SKM-1 treated with dmso at 0.1 percent for 144 hours (cell line): ENCODE results near the gene RECQL5.

ENCODE experiments used
- DNase-seq: peaks from one replicate; lab custom pipeline; 2025; ENCODE audit not compliant: unreplicated experiment; lab: John Stamatoyannopoulos, UW

The RECQL5 gene

DNA sequence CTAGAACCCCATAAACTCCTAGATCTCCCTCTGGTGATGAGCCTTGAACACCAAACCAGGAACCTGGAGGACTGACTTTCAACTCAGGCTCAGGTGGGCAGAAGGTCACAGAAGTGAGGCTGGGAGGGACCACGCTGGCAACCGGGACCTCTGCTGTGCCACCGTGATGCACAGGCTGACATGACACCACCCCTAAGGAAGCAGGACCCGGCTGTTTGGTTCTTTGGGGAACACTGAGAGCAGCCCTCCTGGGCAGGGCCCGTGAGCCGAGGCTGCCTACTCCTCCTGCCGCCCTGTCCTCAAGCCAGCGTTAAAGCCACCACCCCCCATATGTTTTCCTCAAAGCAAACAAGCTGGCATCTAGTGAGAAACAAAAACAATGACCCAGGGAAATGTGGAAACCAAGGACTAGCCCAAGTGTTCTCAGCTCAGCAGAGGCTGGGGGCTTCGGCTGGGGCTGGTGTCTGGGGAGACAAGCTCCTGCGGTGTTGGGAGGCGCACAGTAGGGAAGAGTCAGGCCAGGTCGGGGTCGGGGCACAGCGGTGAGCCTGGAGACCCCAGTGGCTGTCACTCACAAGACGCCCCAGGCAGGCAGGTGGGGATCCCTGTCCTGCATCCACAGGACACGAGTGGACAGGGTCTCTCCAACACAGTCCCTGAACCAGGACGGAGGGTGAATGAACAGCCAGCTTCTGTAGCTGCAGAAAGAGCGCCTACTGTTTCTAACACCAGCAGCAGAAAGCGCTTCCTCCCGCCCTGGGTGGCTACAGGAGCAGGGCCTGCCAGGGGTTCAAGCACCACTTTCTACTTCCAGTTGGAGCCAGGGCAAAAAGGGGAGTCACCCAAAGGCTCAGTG lies 32.0 kb downstream of the RECQL5 start:
- DNase-seq: no peak

GRCh38 chr17:75634376-75634740 lies 32.6 kb downstream of the RECQL5 start:
- no peak for DNase-seq

DNA sequence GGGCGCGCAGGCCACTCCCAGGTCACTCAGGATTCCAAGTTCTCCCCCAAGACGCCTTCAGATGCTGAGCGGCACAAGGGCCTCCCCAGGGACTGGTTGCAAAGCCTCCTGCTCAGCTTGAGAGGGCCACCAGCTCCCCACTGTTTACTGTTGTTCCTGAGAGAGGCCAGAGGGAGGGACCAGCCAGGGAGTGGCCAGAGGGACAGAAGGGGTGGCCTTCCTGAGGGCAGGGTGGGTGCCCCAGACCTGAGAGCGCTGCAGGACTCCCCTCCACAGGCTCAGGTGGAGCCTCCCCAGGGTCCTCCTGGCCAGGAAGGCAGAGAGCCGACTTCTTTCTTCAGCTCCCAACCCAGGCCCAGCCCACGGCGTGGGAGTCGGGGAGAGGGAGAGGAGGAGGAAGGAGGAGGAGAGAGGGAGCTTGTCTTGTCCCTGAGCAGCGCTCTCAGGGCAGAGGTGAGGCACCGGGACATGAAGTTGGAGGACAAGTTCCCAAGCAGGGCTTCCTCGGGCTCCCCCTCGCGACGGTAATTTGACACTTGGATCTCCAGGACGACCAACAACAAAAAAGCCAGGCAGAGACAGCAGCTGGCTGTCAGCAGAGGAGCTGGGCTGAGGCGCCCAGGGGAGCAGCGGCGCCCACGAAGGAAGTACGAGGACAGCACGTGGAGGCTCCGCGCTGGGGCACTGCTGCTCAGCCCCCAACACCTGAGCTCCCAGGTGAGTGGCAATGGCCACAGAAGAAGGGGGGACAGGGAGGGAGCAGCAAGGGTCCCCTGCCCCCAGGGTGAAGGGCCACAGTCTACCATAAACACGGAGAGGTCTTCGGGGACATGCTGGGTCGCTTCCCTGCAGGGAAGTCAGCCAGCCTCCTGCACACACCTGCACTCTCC lies 33.2 kb downstream of the RECQL5 start:
- DNase-seq: peak; percentile 70

GRCh38 chr17:75632863-75633485 lies 34.0 kb downstream of the RECQL5 start, which contains the start of gene SMIM5:
Gene SMIM5 (plus strand): TSS chr17:75633434. CDS start chr17:75640202, 6,768 bp downstream.
- DNase-seq: peak; percentile 68

GRCh38 chr17:75632428-75632827 lies 34.5 kb downstream of the RECQL5 start:
- DNase-seq: no peak

- DNase-seq: no peak
Measured at GRCh38 chr17:75631353-75631752, 35.6 kb downstream of the RECQL5 start.

DNA sequence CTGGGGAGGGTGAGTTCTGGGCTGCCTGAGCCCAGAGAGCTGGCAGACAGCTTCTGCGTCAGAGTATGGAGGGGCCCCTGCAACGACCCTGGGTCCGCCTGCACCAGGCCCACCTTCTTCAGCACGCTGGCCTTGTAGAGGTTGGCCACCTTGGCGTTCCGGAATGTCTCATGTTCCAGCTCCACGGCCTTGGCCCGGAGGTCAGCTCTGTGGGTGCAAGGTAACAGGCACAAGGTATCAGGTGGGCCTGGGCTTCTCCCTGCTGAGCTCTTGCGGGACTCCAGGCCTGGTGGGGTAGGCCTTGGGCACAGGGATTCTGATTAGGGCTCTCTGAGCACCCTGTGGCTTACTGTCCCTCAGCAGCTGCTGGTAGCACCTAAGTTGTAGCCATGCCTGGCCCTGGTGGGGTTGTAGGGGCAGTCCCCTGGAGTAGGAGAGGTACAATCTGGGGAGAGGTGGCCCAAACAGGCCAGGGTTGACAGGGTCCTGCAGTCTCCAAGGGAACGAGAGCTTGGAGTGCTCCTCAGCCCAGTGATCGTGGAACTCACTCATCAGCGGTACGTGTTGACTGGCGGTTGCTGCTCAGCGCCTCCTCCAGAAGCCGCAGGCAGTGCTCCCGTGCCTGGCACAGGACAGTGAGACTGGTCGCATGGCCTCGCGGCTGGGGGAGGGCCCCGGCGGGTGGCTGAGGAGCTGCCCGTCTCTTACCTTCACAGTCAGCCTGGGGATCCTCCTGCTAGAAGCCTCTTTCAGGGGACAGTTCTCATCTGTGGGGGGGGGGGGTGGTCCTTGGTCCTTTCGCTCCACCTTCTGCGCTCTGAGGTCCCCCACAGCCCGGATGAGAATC lies 36.7 kb downstream of the RECQL5 start:
- DNase-seq: no peak

- DNase-seq: no peak
Measured at GRCh38 chr17:75629157-75629556, 37.8 kb downstream of the RECQL5 start.

- no peak for DNase-seq
Measured at GRCh38 chr17:75628425-75628824, 38.5 kb downstream of the RECQL5 start.

- DNase-seq: no peak
Measured at GRCh38 chr17:75627094-75627493, 39.9 kb downstream of the RECQL5 start.

- DNase-seq: no peak
Measured at GRCh38 chr17:75626496-75627038, 40.4 kb downstream of the RECQL5 start.

- DNase-seq: peak; percentile 8
Measured at GRCh38 chr17:75625813-75626486, 41.0 kb downstream of the RECQL5 start.

DNA sequence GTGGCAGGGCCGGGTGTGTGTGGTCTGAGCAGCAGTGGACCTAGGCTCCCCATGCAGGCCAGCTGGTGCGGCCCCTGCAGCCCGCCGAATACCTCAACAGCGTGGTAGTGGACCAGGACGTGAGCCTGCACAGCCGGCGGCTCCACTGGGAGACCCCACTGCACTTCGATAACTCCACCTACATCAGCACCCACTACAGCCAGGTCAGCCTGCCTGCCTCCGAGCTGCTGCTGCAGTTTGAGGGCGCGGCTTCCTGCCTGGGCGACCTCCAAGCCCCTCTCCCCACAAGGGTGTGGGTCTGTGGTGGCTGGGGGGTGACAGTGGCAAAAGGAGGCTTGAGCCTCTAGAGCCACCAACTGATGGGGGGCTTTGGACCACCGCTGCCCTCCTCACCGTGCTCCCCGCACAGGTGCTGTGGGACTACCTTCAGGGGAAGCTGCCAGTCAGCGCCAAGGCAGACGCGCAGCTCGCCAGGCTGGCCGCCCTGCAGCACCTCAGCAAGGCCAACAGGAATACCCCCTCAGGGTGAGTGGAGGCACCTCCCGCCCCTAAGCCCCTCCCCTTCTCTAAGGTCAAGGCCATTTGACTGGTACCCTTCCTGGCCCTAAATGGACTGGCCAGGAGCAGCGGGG lies 42.1 kb downstream of the RECQL5 start:
- no peak for DNase-seq

DNA sequence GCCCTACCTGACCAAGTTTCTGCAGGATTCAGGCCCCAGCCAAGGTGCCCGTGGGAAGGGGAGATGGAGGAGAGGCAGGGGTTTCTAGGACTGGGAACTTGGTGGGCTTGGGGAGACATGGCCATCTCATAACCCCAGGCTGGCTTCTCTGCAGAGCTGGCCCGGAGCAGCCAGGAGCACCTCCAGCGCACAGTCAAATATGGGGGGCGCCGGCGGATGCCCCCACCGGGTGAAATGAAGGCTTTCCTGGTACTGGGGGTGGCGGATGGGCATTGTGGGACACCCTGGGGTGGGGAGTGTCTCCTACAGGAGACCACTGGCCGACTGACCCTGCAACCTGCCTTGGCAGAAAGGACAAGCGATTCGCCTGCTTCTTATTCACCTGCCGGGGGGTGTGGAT lies 42.9 kb downstream of the RECQL5 start:
- DNase-seq: no peak

DNA sequence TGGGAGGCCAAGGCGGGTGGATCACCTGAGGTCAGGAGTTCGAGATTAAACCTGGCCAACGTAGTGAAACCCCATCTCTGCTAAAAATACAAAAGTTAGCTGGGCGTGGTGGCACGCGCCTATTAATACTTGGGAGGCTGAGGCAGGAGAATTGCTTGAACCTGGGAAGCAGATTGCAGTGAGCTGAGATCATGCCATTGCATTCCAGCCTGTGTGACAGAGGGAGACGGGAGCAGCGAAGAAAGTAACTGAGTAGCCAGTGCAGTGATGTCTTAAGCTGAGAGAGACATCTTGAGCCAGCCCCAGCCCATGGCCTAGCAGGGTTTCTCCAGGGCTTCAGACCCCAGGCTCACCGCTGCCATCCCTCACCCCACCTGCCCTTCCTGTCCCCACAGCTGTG lies 43.6 kb downstream of the RECQL5 start:
- no peak for DNase-seq

DNA sequence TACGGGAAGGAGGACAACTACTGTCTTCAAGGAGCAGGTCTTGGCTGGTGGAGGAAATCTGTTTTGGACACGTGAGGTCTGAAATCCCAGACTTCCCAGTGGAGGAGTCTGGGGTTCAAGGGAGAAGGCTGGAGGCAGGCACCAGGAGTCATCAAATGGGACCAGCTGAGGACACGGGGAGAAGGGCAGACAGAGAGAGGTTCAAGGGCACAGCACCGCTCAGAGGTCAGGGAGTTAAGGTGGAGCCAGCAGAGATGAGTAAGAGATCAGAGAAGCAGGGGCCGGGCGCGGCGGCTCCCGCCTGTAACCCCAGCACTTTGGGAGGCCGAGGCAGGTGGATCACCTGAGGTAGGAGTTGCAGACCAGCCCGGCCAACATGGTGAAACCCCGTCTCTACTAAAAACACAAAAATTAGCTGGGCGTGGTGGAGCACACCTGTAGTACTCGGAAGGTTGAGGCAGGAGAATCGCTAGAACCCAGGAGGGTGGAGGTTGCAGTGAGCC lies 44.1 kb downstream of the RECQL5 start:
- DNase-seq: no peak

DNA sequence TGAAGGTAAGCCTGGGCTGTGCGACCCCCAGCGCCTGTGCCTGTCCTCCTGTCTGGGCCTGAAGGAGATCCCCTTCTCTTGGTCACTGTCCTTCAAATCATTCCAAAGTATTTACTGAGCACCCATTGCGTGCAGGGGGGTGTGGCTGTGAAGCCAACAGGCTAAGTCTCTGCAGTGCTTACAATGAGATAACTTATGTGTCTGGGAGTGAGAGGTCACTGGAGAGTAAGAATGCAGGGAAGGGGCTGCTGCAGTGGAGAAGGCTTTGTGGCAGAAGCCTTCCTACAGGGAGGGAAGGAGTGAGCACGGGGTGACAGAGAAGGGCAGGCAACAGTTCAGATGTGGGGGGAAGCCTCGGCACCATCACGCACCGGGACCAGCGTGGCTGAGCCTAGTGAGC lies 44.9 kb downstream of the RECQL5 start:
- DNase-seq: no peak

- DNase-seq: no peak
Measured at GRCh38 chr17:75621489-75621888, 45.5 kb downstream of the RECQL5 start.
